CD14-positive monocyte (primary cell): ENCODE results near the gene ZFPM1. TPM values are rescaled to one million over a fixed set of nuclear protein-coding genes. Genes with fewer than 3 reads are reported as not detected.

Source experiments
- DNase-seq, 3 donors: peaks; one replicate each; pipeline ENCODE4 v3.0.0-alpha.2; 2011 to 2022
- H2AFZ ChIP-seq: 2 replicates; pipeline ENCODE4 v1.6.0; 2012; ENCODE audit warnings: mild to moderate bottlenecking, low read depth, low read length, inconsistent platforms; ENCODE audit not compliant: insufficient read depth, poor library complexity, severe bottlenecking
- H3K27ac ChIP-seq, 2 donors: 1 replicate in 1 of 2; 2 replicates in 1 of 2; pipeline ENCODE4 v1.5.1; 2012 to 2013; ENCODE audit warnings: low read length in 2 of 2, control low read depth in 1 of 2, inconsistent platforms in 1 of 2, low read depth in 1 of 2, mild to moderate bottlenecking in 1 of 2
- H3K27me3 ChIP-seq, 2 donors: one replicate each; pipeline versions ENCODE4 v1.6.0 to v1.6.1; 2011 to 2013; ENCODE audit warnings: low read length in 2 of 2; ENCODE audit not compliant: control insufficient read depth in 2 of 2, insufficient read depth in 2 of 2
- H3K36me3 ChIP-seq, 2 donors: replicated peaks in 1 of 2; 1 replicate in 1 of 2; 2 replicates in 1 of 2; pipeline versions ENCODE4 v1.5.1 to v1.6.1; 2012 to 2013; ENCODE audit warnings: low read length in 2 of 2, control low read depth in 1 of 2, inconsistent platforms in 1 of 2, mild to moderate bottlenecking in 1 of 2; ENCODE audit not compliant: insufficient read depth in 2 of 2, control insufficient read depth in 1 of 2
- H3K4me1 ChIP-seq, 2 donors: 1 replicate in 1 of 2; 2 replicates in 1 of 2; pipeline versions ENCODE4 v1.5.1 to v1.6.1; 2012 to 2013; ENCODE audit warnings: low read length in 2 of 2, control low read depth in 1 of 2, inconsistent platforms in 1 of 2, mild to moderate bottlenecking in 1 of 2, moderate library complexity in 1 of 2; ENCODE audit not compliant: insufficient read depth in 2 of 2, control insufficient read depth in 1 of 2
- H3K4me2 ChIP-seq: replicated peaks from 2 replicates; pipeline ENCODE3; 2012; ENCODE audit warnings: low read length, moderate library complexity, mild to moderate bottlenecking; ENCODE audit not compliant: poor library complexity, severe bottlenecking; ENCODE audit errors: extremely low read depth
- H3K4me3 ChIP-seq, 3 experiments: fragments of 200-600 bp in 1 of 3; sonication (generic) in 1 of 3; replicated peaks in 1 of 3; 1 replicate in 2 of 3; 2 replicates in 1 of 3; pipeline ENCODE4 v1.5.1; 2011 to 2013; ENCODE audit warnings: low read length in 3 of 3, mild to moderate bottlenecking in 3 of 3, control low read depth in 2 of 3, low read depth in 2 of 3, inconsistent platforms in 1 of 3, moderate library complexity in 1 of 3
- H3K79me2 ChIP-seq: 2 replicates; pipeline ENCODE4 v1.6.0; 2012; ENCODE audit warnings: mild to moderate bottlenecking, control low read depth, inconsistent platforms, low read length, moderate library complexity; ENCODE audit not compliant: insufficient read depth
- H3K9ac ChIP-seq: 2 replicates; pipeline ENCODE4 v1.6.0; 2017; ENCODE audit warnings: low read length, mild to moderate bottlenecking; ENCODE audit not compliant: insufficient read depth, poor library complexity, severe bottlenecking
- H3K9me3 ChIP-seq, 2 donors: replicated peaks in 1 of 2; 1 replicate in 1 of 2; 2 replicates in 1 of 2; pipeline versions ENCODE4 v1.5.1 to v1.6.1; 2012 to 2013; ENCODE audit warnings: low read length in 2 of 2, control low read depth in 1 of 2; ENCODE audit not compliant: control insufficient read depth in 1 of 2, insufficient read depth in 1 of 2
- H4K20me1 ChIP-seq: 2 replicates; pipeline ENCODE4 v1.6.0; 2012; ENCODE audit warnings: mild to moderate bottlenecking, low read length, control low read depth, moderate library complexity; ENCODE audit not compliant: insufficient read depth
- H3K27ac Mint-ChIP-seq, 7 donors: one replicate each; pipeline ENCODE4 v1.8.0; 2020; ENCODE audit warnings: mild to moderate bottlenecking in 7 of 7, mixed read lengths in 7 of 7, moderate library complexity in 6 of 7, inconsistent platforms in 2 of 7
- H3K27me3 Mint-ChIP-seq, 3 donors: one replicate each; pipeline ENCODE4 v1.8.0; 2021 to 2022; ENCODE audit warnings: low read depth in 3 of 3, mild to moderate bottlenecking in 3 of 3, mixed read lengths in 3 of 3, moderate library complexity in 3 of 3, inconsistent platforms in 1 of 3
- H3K36me3 Mint-ChIP-seq, 2 donors: one replicate each; pipeline ENCODE4 v1.8.0; 2020; ENCODE audit warnings: mixed read lengths in 2 of 2, inconsistent platforms in 1 of 2, mild to moderate bottlenecking in 1 of 2
- H3K4me1 Mint-ChIP-seq: one replicate; pipeline ENCODE4 v1.8.0; 2020; ENCODE audit warnings: mild to moderate bottlenecking, mixed read lengths
- H3K4me3 Mint-ChIP-seq, 2 donors: one replicate each; pipeline ENCODE4 v1.8.0; 2020; ENCODE audit warnings: mild to moderate bottlenecking in 2 of 2, mixed read lengths in 2 of 2, moderate library complexity in 1 of 2
- H3K9me3 Mint-ChIP-seq, 7 donors: one replicate each; pipeline ENCODE4 v1.8.0; 2020 to 2022; ENCODE audit warnings: mixed read lengths in 7 of 7, mild to moderate bottlenecking in 6 of 7, moderate library complexity in 6 of 7, inconsistent platforms in 2 of 7
- WGBS: methylation state at CpG from one replicate; pipeline ENCODE4 v1.1.5; 2013; ENCODE audit warnings: missing lambda C conversion rate; ENCODE audit not compliant: insufficient coverage; 5-methylcytosine and 5-hydroxymethylcytosine counted together
- intact Hi-C, 2 donors: fragments of 100-400 bp; cut with micrococcal nuclease; formaldehyde crosslinking; loops; one replicate each; pipeline versions ENCODE4 v1.15.0 to v1.15.1; 2023
- polyA plus RNA-seq, 3 donors: library from polyadenylated mRNA; depleted of rRNA in 1 of 3; unstranded in 2 of 3; stranded (reverse) in 1 of 3; fragments of 300-500 nt in 2 of 3; fragments of >200 nt in 1 of 3; fragmentation: Illumina TruSeq in 2 of 3; gene quantifications; 1 replicate in 2 of 3; 2 replicates in 1 of 3; pipeline ENCODE4 v1.2.3, GENCODE V29; 2012 to 2021
- TF ChIP-seq, protein P1 (sequence below): fragments of 200-600 bp; IDR thresholded peaks from one replicate; pipeline ENCODE4 v1.8.0; 2022; ENCODE audit warnings: antibody characterized with exemption, mild to moderate bottlenecking

The ZFPM1 gene
- polyA plus RNA-seq, 3 donors: 0.04 to 0.19 (median 0.12) TPM

DNA sequence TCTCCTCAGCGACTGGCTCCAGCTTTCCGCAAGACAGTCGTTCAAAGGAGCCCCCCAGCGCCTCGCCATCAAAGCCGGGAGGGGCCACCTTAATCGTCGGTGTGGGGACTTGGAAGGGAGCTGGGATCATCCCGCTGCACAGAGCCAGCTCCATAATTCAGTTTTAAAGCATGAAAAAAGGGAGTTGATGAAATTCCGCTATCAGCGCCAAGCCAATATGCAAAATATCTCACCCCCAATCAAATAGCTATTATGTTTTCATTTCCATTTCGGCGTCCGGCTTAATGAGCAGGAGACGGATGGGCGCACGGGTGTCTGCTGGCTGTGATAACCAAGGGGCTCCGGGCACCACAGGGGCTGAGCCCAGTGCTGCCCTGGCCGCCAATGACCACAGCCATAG, 27.7 kb downstream of the ZFPM1 start:
- H3K27me3 Mint-ChIP-seq: peaks cover 17 to 43% (median 35%) of the 10 kb centered on the region in 3 donors
- intact Hi-C loops: no loop called here
- no peak overlapping the region for H3K4me2 ChIP-seq

DNA sequence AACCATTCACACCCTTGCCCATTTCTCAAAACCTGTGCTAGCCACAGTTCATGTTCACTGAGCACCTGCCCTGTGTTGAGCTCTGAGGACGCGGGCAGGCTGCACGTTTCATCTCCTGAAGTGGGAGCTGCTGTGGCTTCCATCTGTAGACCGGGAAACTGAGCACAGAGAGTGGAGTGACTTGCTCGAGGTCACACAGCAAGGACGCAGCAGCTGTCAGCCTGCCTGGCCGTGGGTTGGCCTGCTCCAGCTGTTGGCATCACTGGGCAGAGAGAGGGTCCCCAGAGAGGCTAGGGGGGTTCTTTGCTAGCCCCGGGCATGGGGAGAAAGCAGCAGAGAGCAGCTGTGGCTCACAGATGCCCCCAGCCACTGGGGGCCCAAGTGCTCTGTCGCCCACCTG, 28.8 kb downstream of the ZFPM1 start:
- Histone ChIP-seq H3K9ac (no peak overlapping the region), H3K27me3 (peaks cover 0 to 21% of the 10 kb centered on the region in 2 donors), H3K36me3 (no peaks in the 10 kb centered on the region), H3K4me1 (peaks cover 0 to 7% of the 10 kb centered on the region in 2 donors), H3K4me3 (no peak overlapping the region), H2AFZ (no peak overlapping the region), H3K27ac (no peak overlapping the region), H3K4me2 (no peak overlapping the region), H4K20me1 (no peaks in the 10 kb centered on the region), H3K9me3 (no peaks in the 10 kb centered on the region), H3K79me2 (no peaks in the 10 kb centered on the region)
- TF ChIP-seq, protein P1, sequence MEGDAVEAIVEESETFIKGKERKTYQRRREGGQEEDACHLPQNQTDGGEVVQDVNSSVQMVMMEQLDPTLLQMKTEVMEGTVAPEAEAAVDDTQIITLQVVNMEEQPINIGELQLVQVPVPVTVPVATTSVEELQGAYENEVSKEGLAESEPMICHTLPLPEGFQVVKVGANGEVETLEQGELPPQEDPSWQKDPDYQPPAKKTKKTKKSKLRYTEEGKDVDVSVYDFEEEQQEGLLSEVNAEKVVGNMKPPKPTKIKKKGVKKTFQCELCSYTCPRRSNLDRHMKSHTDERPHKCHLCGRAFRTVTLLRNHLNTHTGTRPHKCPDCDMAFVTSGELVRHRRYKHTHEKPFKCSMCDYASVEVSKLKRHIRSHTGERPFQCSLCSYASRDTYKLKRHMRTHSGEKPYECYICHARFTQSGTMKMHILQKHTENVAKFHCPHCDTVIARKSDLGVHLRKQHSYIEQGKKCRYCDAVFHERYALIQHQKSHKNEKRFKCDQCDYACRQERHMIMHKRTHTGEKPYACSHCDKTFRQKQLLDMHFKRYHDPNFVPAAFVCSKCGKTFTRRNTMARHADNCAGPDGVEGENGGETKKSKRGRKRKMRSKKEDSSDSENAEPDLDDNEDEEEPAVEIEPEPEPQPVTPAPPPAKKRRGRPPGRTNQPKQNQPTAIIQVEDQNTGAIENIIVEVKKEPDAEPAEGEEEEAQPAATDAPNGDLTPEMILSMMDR: no peak
- Mint-ChIP-seq H3K4me3 (no peak overlapping the region), H3K27ac (peak overlapping the region in 2 of 7 donors; percentile 44 to 65), H3K9me3 (peaks cover 0 to 2% (median 0%) of the 10 kb centered on the region in 7 donors), H3K4me1 (peaks cover 5% of the 10 kb centered on the region), H3K27me3 (peaks cover 17 to 37% (median 30%) of the 10 kb centered on the region in 3 donors), H3K36me3 (no peaks in the 10 kb centered on the region)
- WGBS: 87% methylated on average over 9 of the region's 9 CpGs
- DNase-seq: no peak
- intact Hi-C loops: no loop called here

More for the DNA sequence above, 27.7 kb downstream of the ZFPM1 start:
- Histone ChIP-seq H3K79me2 (no peaks in the 10 kb centered on the region), H3K4me1 (peaks cover 0 to 7% of the 10 kb centered on the region in 2 donors), H3K4me3 (no peak overlapping the region), H3K9me3 (no peaks in the 10 kb centered on the region), H3K9ac (no peak overlapping the region), H3K36me3 (no peaks in the 10 kb centered on the region), H3K27me3 (peaks cover 0 to 21% of the 10 kb centered on the region in 2 donors), H2AFZ (no peak overlapping the region), H4K20me1 (no peaks in the 10 kb centered on the region), H3K27ac (no peak overlapping the region)
- H3K4me3 Mint-ChIP-seq: no peak overlapping the region
- peaks cover 5% of the 10 kb centered on the region for H3K4me1 Mint-ChIP-seq
- DNase-seq: no peak
- H3K27ac Mint-ChIP-seq: no peak overlapping the region
- WGBS: 94% methylated on average over 11 of the region's 19 CpGs
- peaks cover 0 to 2% (median 0%) of the 10 kb centered on the region in 7 donors for H3K9me3 Mint-ChIP-seq
- no peaks in the 10 kb centered on the region for H3K36me3 Mint-ChIP-seq
- TF ChIP-seq, protein P1: no peak
